ENCODE results near the gene UACA.

DNA sequence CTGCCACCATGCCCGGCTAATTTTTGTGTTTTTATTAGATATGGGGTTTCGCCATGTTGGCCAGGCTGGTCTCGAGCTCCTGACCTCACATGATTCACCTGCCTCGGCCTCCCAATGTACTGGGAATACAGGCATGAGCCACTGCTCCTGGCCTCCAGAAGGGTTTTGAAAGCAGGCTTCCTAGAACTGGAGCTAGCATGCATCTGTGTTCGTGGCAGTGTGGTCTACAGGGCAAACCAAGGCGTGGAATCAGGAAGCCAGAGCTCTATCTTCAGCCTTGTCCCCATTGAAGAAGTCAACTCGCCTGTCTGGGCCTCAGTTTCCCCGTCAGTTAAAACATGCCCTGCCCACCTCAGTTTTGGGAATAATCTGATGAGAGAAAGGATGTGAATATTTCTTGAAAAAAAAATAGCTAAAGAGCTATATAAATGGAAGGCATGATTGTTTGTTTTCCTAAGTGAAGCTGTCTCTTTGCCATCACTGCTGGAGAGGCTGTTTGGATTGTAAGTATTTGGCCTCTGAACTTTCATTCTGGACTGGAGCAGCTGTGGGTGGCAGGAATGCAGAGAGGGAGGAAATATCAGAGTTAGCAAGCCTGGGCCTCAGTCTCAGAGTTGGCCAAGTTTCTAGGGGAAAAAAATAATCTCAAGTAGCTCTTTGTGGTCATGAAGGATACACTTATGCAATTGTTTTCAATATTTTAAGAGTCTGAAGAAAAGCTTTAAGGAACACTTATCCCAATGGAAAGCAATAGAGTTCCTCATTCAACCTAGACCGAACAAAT lies 36.5 kb upstream of the UACA start:
- TF ChIP-seq, protein P1, sequence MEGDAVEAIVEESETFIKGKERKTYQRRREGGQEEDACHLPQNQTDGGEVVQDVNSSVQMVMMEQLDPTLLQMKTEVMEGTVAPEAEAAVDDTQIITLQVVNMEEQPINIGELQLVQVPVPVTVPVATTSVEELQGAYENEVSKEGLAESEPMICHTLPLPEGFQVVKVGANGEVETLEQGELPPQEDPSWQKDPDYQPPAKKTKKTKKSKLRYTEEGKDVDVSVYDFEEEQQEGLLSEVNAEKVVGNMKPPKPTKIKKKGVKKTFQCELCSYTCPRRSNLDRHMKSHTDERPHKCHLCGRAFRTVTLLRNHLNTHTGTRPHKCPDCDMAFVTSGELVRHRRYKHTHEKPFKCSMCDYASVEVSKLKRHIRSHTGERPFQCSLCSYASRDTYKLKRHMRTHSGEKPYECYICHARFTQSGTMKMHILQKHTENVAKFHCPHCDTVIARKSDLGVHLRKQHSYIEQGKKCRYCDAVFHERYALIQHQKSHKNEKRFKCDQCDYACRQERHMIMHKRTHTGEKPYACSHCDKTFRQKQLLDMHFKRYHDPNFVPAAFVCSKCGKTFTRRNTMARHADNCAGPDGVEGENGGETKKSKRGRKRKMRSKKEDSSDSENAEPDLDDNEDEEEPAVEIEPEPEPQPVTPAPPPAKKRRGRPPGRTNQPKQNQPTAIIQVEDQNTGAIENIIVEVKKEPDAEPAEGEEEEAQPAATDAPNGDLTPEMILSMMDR (IDR thresholded peaks at IDR 0.05), result no peak
- TF ChIP-seq POLR2AphosphoS5 (IDR thresholded peaks at IDR 0.05), result no peak
- TF ChIP-seq POLR2A (IDR thresholded peaks at IDR 0.05), result no peak
- no peak for TF ChIP-seq EP300 (IDR thresholded peaks at IDR 0.05)
